HG02642 (cell line): ENCODE measurements around the gene GUCY2D.
"Not testable (repeated sequence)": the region's sequence is repeated elsewhere in the genome, so short reads cannot be mapped to it uniquely, and the experiment has no call there.

ENCODE experiments used
- ATAC-seq: cut with Tn5 transposase; IDR thresholded peaks from one replicate; pipeline ENCODE4 v1.9.1; 2021; ENCODE audit warnings: mild to moderate bottlenecking; ENCODE audit not compliant: unreplicated experiment, poor library complexity

Gene GUCY2D

DNA sequence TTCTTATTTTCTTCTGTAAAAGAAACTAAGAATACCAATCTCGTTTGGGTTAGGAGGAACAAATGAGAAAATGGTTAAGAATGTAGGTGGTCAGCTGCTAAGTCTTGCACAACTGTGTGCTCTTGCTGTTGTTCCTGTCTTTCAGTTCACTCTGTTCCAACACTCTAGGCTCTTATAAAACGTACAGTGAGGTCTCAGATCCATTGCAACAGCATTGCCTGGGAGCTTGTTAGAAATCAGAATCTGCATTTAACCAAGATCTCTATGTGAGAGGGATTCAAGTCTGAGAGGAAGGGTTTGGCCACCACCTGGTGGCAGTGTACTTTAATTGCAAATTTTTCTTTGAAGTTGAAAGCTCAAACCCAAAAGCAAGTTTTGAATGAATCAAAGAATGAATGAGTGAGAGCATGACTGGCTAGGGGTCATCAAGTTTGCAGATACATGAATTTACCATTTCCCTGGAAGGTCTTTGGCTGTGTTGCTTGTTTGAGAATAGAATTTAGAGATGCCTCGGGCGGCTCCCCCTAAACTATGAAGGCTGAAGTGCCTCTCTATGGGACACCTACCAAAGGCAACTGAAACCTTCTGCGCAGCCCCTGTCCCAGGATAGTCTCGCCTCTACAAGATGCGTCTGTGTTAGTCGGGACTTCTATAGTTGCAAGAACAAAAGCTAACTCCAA is 39.0 kb downstream of the GUCY2D start:
- no peak for ATAC-seq

DNA sequence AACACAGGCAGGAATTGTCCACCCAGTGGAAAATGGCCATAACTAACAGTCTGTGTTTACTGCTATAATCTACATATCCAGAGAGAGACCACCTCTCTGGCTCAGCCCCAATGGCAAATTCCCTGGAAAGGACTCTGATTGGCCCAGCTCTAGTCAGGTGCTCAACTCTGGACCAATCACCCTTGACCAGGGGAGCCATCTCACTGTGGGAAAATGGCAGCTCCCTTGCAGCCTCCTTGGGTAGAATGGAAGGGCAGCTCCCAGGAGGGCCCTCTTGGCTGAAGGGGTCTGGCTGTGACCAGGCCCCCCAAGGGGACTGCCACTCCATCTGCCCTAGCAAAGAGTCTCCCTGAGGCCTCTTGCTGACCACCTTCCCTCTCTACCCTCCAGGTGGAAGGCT is 39.6 kb downstream of the GUCY2D start:
- no peak for ATAC-seq

DNA sequence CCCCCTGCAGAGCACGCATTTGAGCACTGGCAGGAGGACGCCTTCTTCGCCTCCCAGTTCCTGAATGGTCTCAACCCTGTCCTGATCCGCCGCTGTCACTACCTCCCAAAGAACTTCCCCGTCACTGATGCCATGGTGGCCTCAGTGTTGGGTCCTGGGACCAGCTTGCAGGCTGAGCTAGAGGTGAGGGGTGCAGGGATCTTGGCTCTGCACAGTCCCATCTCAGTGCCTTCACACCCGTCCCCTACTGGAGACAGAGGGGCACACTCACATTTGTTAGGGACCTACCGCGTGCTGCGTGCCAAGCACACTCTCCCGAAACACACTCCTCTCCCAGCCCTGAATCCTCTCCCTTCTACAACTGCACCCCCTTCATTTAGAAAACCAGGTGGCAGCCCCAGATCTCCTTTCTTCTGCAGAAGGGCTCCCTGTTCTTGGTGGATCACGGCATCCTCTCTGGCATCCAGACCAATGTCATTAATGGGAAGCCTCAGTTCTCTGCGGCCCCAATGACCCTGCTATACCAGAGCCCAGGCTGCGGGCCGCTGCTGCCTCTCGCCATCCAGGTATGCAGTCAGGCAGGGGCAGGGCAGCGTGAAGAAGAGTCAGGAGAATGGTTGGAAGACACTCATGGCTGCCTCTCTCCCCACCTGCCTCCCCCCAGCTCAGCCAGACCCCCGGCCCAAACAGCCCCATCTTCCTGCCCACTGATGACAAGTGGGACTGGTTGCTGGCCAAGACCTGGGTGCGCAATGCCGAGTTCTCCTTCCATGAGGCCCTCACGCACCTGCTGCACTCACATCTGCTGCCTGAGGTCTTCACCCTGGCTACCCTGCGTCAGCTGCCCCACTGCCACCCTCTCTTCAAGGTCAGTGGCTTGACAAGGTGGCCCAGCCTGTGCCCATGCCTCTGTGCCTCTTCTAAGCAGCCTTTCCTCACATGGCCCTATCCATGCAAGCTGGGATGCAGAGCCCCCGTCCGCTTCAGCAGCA is 42.7 kb downstream of the GUCY2D start:
- ATAC-seq = no peak

DNA sequence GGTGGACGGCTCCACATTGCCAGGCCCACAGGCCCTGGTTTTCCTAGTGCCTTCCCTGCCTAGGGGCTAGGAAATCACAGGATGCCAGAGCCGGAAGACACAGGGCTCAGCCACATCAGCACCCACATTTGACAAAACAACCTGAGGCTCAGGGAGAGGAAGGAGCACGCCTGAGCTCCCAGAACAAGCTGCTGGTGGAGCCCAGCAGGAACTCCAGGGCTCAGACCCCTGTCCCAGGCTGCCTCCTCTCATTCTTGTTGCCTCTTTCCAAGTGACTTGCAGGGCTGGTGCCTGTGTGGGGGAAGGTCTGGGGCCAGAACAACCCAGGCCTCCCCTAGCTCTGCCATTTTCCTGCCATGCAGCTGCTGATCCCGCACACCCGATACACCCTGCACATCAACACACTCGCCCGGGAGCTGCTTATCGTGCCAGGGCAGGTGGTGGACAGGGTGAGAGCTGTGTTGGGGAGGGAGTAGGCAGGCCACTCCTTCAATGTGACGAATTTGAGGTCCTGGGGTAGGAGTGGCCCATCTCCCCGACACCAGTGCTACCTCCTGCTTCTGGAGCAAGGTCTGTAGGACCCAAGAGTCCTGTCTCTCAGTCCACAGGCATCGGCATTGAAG is 44.0 kb downstream of the GUCY2D start:
- no peak for ATAC-seq

DNA sequence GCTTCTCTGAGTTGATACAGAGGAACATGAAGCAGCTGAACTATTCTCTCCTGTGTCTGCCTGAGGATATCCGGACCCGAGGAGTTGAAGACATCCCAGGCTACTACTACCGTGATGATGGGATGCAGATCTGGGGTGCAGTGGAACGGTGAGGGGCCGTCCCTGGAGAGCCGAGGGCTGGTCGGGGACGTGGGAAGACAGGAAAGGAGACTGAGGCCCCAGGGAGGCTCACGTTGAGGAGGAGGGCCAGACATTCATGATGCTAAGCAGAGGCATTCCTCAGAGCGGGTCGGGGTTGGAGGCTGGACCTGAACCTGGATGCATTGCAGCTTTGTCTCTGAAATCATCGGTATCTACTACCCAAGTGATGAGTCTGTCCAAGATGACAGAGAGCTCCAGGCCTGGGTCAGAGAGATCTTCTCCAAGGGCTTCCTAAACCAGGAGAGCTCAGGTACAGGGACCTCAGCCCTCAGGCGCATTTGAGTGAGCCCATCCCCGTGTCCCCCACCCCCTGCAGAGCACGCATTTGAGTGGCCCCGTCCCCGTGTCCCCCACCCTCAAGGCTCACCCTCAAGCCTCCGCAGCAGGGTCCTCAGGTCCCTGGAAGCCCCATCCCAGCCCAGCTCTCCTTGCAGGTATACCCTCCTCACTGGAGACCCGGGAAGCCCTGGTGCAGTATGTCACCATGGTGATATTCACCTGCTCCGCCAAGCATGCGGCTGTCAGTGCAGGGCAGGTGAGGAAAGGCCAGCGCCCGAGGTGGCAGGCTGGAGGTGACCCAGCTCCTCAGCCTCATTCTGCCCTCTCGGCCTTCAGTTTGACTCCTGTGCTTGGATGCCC is 44.7 kb downstream of the GUCY2D start:
- no peak for ATAC-seq

DNA sequence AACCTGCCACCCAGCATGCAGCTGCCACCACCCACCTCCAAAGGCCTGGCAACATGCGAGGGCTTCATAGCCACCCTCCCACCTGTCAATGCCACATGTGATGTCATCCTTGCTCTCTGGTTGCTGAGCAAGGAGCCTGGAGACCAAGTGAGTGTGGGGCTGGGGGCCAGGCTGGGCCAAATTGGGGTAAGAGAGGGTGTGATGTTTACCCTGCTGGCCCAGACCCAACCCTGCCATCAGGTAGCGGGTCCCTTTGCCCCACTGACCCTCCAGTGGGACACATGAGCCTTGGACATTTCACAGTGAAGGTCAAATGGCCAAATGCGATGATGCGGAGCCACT is 45.3 kb downstream of the GUCY2D start:
- ATAC-seq = no peak

DNA sequence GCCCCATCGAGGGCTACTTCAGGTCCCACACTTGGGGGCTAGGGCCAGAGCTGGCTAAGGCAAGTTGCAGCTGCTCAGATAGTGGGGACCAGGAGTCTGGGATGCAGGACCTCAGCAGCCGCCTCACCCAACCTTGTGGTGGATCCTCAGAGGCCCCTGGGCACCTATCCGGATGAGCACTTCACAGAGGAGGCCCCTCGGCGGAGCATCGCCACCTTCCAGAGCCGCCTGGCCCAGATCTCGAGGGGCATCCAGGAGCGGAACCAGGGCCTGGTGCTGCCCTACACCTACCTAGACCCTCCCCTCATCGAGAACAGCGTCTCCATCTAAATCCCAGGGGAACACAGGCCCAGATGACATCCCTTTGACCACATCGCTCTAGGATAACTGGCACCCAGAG is 45.8 kb downstream of the GUCY2D start:
- ATAC-seq = no peak

DNA sequence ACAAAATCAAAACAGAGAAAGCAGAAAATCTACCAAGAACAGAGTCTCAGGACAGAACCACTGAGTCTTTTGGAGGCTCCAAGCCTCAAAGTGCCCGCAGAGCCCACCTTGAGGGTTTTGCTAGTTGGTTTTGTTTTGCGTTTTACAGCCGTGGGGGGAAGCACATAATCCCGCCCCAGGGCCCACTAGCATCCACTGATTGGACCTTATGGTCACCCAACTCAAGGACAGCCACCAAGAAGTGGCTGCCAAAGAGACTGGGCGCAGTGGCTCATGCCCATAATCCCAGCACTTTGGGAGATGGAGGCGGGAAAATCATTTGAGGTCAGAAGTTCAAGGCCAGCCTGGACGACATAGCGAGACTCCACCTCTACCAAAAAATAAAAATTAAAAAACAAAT is 46.3 kb downstream of the GUCY2D start:
- no peak for ATAC-seq

DNA sequence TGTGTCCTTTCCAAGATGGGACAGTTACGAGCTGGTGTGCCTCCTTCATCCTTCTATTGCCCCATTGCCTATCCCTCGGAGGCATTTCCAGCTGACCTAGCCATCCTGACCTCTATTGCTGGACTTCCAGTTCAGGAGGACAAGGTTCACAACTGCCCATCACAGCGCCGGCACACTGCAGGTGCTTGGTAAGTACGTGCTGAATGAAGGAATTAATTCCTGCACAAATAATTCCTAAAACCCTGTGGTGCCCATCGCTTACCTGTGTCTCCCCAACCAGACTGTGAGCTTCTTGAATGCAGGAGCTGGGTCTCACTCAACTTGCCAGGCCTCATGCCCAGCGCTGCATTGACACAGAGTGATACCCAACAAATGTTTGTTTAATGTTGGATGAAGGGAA is 49.4 kb downstream of the GUCY2D start:
- ATAC-seq = no peak

DNA sequence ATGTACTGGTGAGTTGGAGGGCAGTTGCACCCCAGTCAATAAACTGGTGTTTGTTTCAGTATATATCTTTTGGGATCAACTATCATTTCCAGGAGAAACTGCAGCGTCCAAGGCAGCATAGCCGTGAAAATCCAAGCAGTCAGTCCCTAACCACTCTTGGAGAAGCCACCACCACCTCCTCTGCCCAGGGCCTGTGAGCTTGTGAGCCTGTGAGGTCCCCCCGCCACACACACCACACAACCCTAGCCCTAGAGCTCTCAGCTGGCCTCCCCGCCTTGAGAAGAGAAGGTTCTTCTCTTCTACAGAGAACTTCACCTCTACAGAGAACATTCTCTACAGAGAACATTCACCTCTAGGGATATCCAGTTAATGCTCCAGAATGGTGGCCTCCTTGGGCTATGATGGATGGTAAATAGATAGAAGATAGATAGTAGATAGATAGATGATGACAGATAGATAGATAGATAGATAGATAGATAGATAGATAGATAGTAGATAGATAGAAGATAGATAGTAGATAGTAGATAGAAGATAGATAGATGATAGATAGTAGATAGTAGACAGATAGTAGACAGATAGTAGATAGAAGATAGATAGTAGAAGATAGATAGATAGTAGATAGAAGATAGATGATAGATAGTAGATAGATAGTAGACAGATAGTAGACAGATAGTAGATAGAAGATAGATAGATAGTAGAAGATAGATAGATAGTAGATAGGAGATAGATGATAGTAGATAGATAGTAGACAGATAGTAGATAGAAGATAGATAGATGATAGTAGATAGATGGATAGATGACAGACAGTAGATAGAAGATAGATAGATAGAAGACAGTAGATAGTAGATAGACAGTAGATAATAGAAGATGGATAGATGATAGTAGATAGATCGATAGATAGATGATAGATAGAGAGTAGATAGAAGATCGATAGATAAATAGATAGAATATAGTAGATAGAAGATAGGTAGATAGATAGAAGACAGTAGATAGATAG is 50.1 kb downstream of the GUCY2D start:
- ATAC-seq = no peak

DNA sequence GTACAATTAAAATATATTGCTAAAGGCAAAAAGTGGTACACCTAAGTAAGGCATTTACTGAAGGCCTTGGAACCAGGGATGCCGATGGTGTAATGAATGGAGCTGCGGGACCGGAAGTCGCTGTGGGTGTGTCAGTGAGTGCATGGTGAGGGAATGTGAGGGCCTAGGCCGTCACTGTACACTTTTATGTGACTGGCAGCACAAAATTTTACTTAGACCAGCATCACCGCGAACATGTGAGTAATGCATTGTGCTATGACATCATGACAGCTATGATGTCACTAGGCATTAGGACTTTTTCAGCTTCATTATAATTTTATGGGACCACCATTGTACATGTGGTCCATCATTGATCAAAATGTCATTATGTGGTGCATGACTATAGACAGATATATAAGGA is 51.2 kb downstream of the GUCY2D start:
- no peak for ATAC-seq

DNA sequence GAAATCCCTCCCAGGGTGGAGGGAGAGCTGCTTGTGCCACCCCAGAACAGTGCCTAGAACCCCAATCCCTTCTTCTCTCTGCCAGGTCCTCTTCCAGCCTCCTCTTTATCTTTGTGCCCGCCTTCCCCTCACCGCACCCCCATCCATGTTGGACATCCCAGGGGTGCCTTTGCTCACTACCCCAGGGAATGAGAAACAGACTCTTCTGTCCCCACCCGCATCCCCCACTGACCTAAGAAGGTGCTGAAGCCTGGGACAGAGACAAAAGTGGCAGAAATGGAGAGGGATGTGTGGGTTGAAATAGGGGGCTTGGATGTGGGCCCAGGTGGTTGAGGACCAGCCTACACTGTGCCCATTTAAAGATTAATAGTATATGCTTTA is 53.4 kb downstream of the GUCY2D start:
- no peak for ATAC-seq

DNA sequence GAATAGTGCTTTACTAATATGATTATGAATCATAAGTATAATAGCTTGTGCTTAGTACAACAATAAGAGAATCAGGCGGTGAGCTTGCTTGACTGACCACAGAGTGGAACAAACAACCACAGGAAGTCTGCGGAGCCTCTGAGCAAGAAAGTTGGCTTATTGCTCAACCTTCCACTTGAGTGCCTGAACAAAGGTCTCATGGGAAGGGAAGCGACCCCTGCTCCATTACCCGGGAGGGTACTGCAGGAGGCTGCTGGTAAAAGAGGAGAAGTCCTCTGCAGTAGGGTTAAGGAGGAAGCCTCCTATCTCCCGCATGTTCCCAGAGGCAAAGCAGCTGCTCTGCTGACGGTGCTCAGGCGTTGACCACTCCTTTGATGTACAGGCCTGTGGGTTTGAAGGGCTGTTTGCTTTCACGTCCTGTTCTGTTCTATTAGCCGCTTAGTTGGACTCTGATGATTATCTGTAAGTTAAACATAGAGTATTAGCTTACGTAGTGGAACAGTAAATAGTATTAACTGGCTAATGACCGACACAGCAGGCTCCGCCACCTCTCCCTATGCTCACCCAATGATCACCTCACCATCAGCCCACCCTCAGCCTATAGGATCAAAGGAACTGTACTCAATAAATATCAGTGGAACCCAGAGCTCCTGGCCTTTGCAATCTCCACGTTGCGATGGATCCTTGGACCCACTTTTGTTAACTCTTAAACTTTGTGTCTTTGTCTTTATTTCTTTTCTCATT is 54.0 kb downstream of the GUCY2D start:
- ATAC-seq = no peak

DNA sequence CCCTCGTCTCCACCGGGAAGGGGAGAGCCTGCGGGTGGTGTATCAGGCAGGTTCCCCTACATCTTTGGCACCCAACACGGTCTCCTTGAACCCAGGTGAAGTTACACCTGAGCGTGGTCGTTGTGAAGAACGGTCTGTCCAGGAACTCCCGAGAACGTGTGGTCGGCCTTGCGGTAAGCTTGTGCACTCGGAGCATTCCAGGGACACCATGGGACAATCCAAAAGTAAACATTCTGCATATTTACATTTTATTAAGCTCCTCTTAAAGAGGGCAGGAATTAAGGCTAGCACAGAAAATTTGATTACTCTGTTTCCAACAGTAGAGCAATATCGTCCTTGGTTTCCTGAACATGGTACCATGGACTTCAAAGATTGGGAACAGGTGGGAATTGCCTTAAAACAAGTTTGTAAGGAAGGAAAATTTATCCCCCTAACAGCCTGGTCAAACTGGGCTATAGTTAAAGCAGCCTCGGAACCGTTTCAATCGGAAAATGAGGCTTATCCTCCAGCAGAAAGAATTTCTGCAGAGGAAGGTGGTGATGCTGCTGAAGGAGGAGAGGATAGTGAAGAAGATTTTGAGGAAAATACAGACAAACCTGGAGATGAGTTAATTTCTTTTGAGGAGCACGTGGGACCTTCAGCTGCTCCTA is 54.7 kb downstream of the GUCY2D start:
- no peak for ATAC-seq

DNA sequence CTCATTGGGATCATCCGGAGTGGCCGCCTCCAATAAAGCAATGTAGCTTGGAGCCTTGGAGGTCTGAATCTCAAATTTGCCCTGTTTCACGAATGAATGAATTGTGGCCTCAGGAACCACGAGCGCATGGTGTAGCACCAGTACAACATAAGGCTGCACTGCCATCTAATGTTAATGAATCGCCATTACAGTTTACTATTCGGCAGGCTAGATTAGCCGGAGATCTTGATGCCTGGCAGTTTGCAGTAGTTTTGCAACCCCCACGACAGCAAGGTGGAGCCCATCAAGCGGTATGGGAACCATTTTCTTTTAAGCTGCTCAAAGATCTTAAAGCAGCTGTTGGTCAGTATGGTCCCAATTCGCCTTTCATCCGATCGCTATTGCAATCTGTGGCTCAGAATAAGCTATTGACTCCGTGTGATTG is 55.3 kb downstream of the GUCY2D start:
- ATAC-seq = no peak

DNA sequence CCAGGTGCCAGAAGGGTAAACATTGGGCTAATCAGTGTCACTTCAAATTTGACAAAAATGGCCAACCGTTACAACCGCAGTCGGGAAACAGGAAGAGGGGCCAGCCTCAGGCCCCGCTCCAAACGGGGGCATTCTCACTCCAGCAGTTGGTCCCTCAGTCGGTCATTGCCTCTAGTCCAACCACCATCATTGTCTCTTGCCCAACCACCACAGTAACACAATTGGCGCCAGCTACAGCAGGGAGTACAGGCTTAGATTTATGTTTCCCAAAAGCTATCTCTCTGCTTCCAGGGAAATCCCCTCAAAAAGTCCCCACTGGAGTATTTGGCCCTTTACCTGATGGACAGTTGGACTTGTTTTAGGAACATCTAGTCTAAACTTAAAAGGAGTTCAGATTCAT is 56.7 kb downstream of the GUCY2D start:
- ATAC-seq = no peak

DNA sequence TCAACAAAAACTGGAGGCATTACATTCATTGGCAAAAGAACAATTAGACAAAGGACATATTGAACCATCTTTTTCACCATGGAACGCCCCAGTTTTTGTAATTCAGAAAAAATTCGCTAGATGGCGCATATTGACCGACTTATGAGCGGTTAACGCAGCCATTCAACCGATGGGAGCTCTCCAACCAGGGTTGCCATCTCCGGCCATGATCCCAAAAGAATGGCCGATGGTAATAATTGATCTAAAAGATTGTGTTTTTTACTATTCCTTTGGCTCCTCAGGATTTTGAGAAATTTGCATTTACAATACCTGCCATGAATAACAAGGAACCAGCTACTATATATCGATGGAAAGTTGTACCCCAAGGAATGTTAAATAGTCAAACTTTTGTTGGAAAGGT is 57.9 kb downstream of the GUCY2D start:
- ATAC-seq = no peak

DNA sequence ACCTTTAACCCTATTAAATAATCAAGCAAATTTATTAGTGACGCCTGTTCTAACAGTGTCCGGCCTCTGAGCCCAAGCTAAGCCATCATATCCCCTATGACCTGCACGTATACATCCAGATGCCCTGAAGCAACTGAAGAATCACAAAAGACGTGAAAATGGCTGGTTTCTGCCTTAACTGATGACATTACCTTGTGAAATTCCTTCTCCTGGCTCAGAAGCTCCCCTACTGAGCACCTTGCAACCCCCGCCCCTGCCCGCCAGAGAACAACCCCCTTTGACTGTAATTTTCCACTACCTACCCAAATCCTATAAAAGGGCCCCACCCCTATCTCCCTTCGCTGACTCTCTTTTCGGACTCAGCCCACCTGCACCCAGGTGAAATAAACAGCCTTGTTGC is 59.4 kb downstream of the GUCY2D start:
- ATAC-seq = not testable (repeated sequence)
